COLO668 (cell line): Measurements from ENCODE around the gene TMSB15B.
"Not testable (repeated sequence)": the region's sequence is repeated elsewhere in the genome, so short reads cannot be mapped to it uniquely, and the experiment has no call there.

Experiments
- DNase-seq: peaks from one replicate; lab custom pipeline; 2025; ENCODE audit not compliant: unreplicated experiment; lab: John Stamatoyannopoulos, UW

The TMSB15B gene

GRCh38 chrX:103962411-103963278, at the start of gene TMSB15B:
Gene TMSB15B, plus strand, starts transcription at chrX:103962627.
- DNase-seq: not testable (repeated sequence)

GRCh38 chrX:103913356-103914020, 48.9 kb upstream of the TMSB15B start:
- no peak for DNase-seq

- DNase-seq: peak; percentile 34
Measured at GRCh38 chrX:103918050-103918449, 44.4 kb upstream of the TMSB15B start.

- peak; percentile 61 for DNase-seq
Measured at GRCh38 chrX:103918571-103919269, 43.7 kb upstream of the TMSB15B start.

GRCh38 chrX:103919270-103919637, 43.2 kb upstream of the TMSB15B start:
- peak; percentile 24 for DNase-seq

GRCh38 chrX:103920515-103920914, 41.9 kb upstream of the TMSB15B start:
- not testable (repeated sequence) for DNase-seq

GRCh38 chrX:103927030-103927429, 35.4 kb upstream of the TMSB15B start:
- no peak for DNase-seq

GRCh38 chrX:103927633-103928032, 34.8 kb upstream of the TMSB15B start:
- no peak for DNase-seq

GRCh38 chrX:103932133-103932532, 30.3 kb upstream of the TMSB15B start:
- DNase-seq: no peak

GRCh38 chrX:103940257-103940656, 22.2 kb upstream of the TMSB15B start:
- not testable (repeated sequence) for DNase-seq

GRCh38 chrX:103941201-103941975, 21.0 kb upstream of the TMSB15B start:
- no peak for DNase-seq

- DNase-seq: no peak
Measured at GRCh38 chrX:103949506-103949905, 12.9 kb upstream of the TMSB15B start.

GRCh38 chrX:103953353-103953752, 9.1 kb upstream of the TMSB15B start:
- DNase-seq: no peak

GRCh38 chrX:103954259-103954658, 8.2 kb upstream of the TMSB15B start:
- DNase-seq: no peak

- not testable (repeated sequence) for DNase-seq
Measured at GRCh38 chrX:103960599-103960998, 1.8 kb upstream of the TMSB15B start.

- DNase-seq: not testable (repeated sequence)
Measured at GRCh38 chrX:103983508-103983907, 21.1 kb downstream of the TMSB15B start.

- DNase-seq: no peak
Measured at GRCh38 chrX:103999234-103999633, 36.8 kb downstream of the TMSB15B start.

GRCh38 chrX:104008831-104009230, 46.4 kb downstream of the TMSB15B start:
- no peak for DNase-seq

GRCh38 chrX:104013158-104013557, 50.7 kb downstream of the TMSB15B start:
- DNase-seq: no peak

GRCh38 chrX:104013606-104014005, 51.2 kb downstream of the TMSB15B start, which contains the start of gene H2BW1:
Gene H2BW1, minus strand, starts transcription at chrX:104013708. Its CDS starts 132 bp downstream, at chrX:104013576.
- DNase-seq: no peak

GRCh38 chrX:104015576-104015975, 53.1 kb downstream of the TMSB15B start:
- not testable (repeated sequence) for DNase-seq
